Measurements from ENCODE around the gene USP24.

USP24 gene

GRCh38 chr1:55078470-55078869 lies 136.7 kb downstream of the USP24 start:
- Histone ChIP-seq H3K27me3 (no peaks in the 10 kb centered on the region), H3K9me3 (no peaks in the 10 kb centered on the region), H3K27ac (no peak overlapping the region), H3K36me3 (peaks cover 94% of the 10 kb centered on the region), H3K4me1 (ENCODE audit: control insufficient read depth in 1 of 2, insufficient read depth in 1 of 2, low read depth in 1 of 2, low read length in 1 of 2) (no peaks in the 10 kb centered on the region), H3K4me3 (ENCODE audit: low read depth in 1 of 2, low read length in 1 of 2) (no peak overlapping the region)
- no peak for TF ChIP-seq CTCF (IDR thresholded peaks at IDR 0.05)

DNA sequence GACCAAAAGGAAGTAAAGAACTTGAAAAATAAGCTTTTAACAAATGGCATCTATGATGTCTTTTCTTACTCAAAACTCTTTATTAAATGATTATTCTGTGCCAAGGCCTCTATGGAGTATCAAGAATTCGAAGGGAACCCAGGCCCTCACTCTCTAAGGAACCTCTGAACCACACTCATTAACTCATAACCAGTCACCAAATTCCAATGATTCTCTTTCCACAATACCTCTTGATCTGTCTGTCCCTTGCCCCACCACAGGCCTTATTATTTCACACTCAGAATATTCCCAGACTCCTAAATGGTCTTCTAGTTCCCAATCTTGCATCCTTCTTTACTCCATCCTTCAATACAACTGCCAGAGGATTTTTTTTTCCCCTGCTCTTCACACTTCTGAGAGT lies 138.8 kb downstream of the USP24 start:
- Histone ChIP-seq H3K36me3 (peaks cover 94% of the 10 kb centered on the region), H3K27me3 (no peaks in the 10 kb centered on the region), H3K4me1 (ENCODE audit: control insufficient read depth in 1 of 2, insufficient read depth in 1 of 2, low read depth in 1 of 2, low read length in 1 of 2) (no peaks in the 10 kb centered on the region), H3K4me3 (ENCODE audit: low read depth in 1 of 2, low read length in 1 of 2) (no peak overlapping the region), H3K27ac (no peak overlapping the region), H3K9me3 (no peaks in the 10 kb centered on the region)
- no peak for TF ChIP-seq CTCF (IDR thresholded peaks at IDR 0.05)

DNA sequence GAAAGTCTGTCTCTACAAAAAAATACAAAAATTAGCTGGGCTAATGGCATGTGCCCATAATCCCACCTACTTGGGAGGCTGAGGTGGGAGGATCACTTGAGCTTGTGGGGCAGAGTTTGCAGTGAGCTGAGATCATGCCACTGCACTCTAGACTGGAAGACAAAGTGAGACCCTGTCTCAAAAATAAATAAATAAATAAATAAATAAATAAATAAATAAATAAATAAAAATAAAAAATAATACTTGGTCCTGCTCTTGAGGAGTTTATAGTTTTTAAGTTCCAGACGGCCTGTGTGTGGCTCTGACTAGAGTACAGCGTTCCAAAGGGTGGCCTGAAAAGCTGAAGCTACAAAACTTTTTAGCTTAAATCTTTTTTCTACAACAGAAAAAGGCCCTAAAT lies 140.7 kb downstream of the USP24 start:
- H3K36me3 ChIP-seq = peaks cover 92% of the 10 kb centered on the region
- no peaks in the 10 kb centered on the region for H3K4me1 ChIP-seq (ENCODE audit: control insufficient read depth in 1 of 2, insufficient read depth in 1 of 2, low read depth in 1 of 2, low read length in 1 of 2)
- H3K27me3 ChIP-seq = no peaks in the 10 kb centered on the region
- no peaks in the 10 kb centered on the region for H3K9me3 ChIP-seq
- H3K27ac ChIP-seq = no peak overlapping the region
- H3K4me3 ChIP-seq (ENCODE audit: low read depth in 1 of 2, low read length in 1 of 2) = no peak overlapping the region
- TF ChIP-seq CTCF (IDR thresholded peaks at IDR 0.05) = no peak

DNA sequence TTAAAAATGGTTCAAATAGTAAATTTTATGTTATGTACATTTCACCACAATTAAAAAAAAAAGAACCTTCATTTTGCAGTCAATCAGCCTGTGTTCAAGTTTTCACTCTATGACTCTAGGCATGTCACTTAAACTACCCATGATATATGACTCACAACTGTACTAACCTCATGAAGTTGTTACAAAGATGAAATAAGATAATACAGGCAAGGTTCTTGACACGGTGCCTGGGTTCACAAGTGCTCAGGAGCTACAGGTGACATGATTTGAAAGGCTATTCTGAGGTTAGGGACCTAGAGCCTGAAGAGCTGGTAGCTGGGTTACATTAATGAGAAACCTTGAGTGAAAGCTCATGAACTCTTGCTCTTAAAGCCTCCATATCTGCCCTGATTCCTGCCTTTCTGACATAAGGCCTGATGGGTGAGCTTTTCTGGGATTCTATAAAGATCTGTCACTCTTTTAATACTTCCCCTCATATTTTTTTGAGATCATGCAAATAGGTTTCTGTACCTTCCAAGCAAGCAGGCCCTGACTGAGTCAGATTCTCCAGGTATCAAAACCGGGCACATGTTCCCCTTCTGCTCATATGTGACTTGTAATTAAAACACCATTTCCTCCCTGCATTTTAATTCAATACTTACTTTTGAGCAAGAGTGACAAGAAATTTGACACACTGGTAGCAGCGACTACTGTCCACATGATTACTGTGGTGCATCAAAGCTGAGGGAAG lies 141.8 kb downstream of the USP24 start:
- peaks cover 95% of the 10 kb centered on the region for H3K36me3 ChIP-seq

GRCh38 chr1:55071477-55071876 lies 143.7 kb downstream of the USP24 start:
- TF ChIP-seq CTCF (IDR thresholded peaks at IDR 0.05) = no peak
- H3K36me3 ChIP-seq = peaks cover 95% of the 10 kb centered on the region

More for the DNA sequence above, 141.8 kb downstream of the USP24 start:
- Histone ChIP-seq H3K9me3 (no peaks in the 10 kb centered on the region), H3K27me3 (no peaks in the 10 kb centered on the region), H3K4me3 (ENCODE audit: low read depth in 1 of 2, low read length in 1 of 2) (no peak overlapping the region), H3K4me1 (ENCODE audit: control insufficient read depth in 1 of 2, insufficient read depth in 1 of 2, low read depth in 1 of 2, low read length in 1 of 2) (no peaks in the 10 kb centered on the region), H3K27ac (no peak overlapping the region)
- TF ChIP-seq CTCF (IDR thresholded peaks at IDR 0.05) = no peak

More at GRCh38 chr1:55071477-55071876, 143.7 kb downstream of the USP24 start:
- Histone ChIP-seq H3K9me3 (no peaks in the 10 kb centered on the region), H3K4me1 (ENCODE audit: control insufficient read depth in 1 of 2, insufficient read depth in 1 of 2, low read depth in 1 of 2, low read length in 1 of 2) (no peaks in the 10 kb centered on the region), H3K27ac (no peak overlapping the region), H3K27me3 (no peaks in the 10 kb centered on the region), H3K4me3 (ENCODE audit: low read depth in 1 of 2, low read length in 1 of 2) (no peak overlapping the region)
